ENCODE measurements around the gene EVA1A. TPM values are rescaled to one million over a fixed set of nuclear protein-coding genes. Genes with fewer than 3 reads are reported as not detected.

Gene EVA1A
- total RNA-seq, 1 experiment from 2014 or later = 0.68 TPM

- Histone ChIP-seq H4K8ac (replicated peaks; ENCODE audit: insufficient read length, low read depth, low read length) (no peak overlapping the region), H4K20me1 (ENCODE audit: control insufficient read depth, insufficient read depth, insufficient read length) (no peaks in the 10 kb centered on the region), H3T11ph (ENCODE audit: low read length) (no peak overlapping the region), H3K23ac (ENCODE audit: insufficient read length, low read depth, low read length) (no peak overlapping the region), H2AK5ac (ENCODE audit: insufficient read length, low read length) (no peak overlapping the region), H3K18ac (ENCODE audit: insufficient read length, low read depth, low read length) (no peak overlapping the region), H3K56ac (ENCODE audit: insufficient read length, low read depth, low read length) (no peak overlapping the region), H4K91ac (ENCODE audit: insufficient read length, low read depth, low read length) (no peak overlapping the region), H3K9me3 (ENCODE audit: control insufficient read depth, low read depth, low read length) (no peaks in the 10 kb centered on the region), H3K79me2 (ENCODE audit: insufficient read depth, low read length) (no peaks in the 10 kb centered on the region), H2BK5ac (ENCODE audit: insufficient read length, low read length) (no peak overlapping the region), H3K27ac (ENCODE audit: insufficient read length, low read depth, low read length) (no peak overlapping the region), H3K4ac (ENCODE audit: low read depth, low read length) (no peak overlapping the region), H2BK120ac (ENCODE audit: low read depth, low read length, poor library complexity, severe bottlenecking) (no peak overlapping the region), H3K23me2 (ENCODE audit: insufficient read length, low read depth, low read length, poor library complexity, severe bottlenecking) (no peaks in the 10 kb centered on the region), H4K5ac (ENCODE audit: insufficient read length, low read depth, low read length) (no peak overlapping the region), H3K14ac (ENCODE audit: insufficient read depth, low read length) (no peak overlapping the region), H3K9ac (ENCODE audit: extremely low read depth, insufficient read length, low read length) (no peak overlapping the region), H3K79me1 (ENCODE audit: insufficient read depth, low read depth, low read length, poor library complexity, severe bottlenecking) (no peaks in the 10 kb centered on the region), H2BK15ac (ENCODE audit: low read depth, low read length) (no peak overlapping the region), H3K27me3 (ENCODE audit: insufficient read depth, low read length) (no peaks in the 10 kb centered on the region), H2AFZ (ENCODE audit: low read length) (no peak overlapping the region), H3K4me1 (ENCODE audit: insufficient read depth, low read length) (no peaks in the 10 kb centered on the region), H2BK20ac (ENCODE audit: low read depth, low read length, poor library complexity, severe bottlenecking) (no peak overlapping the region), H2BK12ac (ENCODE audit: insufficient read length, low read depth, low read length) (no peak overlapping the region), H3K4me2 (ENCODE audit: insufficient read depth, insufficient read length, low read length) (no peak overlapping the region)
- no peaks in the 10 kb centered on the region; a peak in 1 of 7 replicates for H3K36me3 Mint-ChIP-seq (ENCODE audit: insufficient read depth in 1 of 3, low read depth in 3 of 3)
- TF ChIP-seq CTCF (conservative IDR thresholded peaks at IDR 0.05) = no peak
- peaks cover 22 to 29% of the 10 kb centered on the region in 2 experiments for H3K4me1 Mint-ChIP-seq
- H3K9me3 Mint-ChIP-seq = no peaks in the 10 kb centered on the region
- peaks cover 18% of the 10 kb centered on the region for H3K27me3 Mint-ChIP-seq (ENCODE audit: low read depth)
- no peak overlapping the region for H3K4me3 Mint-ChIP-seq
- no CpG with 5 or more reads among the region's 4 CpGs for WGBS (ENCODE audit: extremely low coverage, insufficient read length, low lambda C conversion rate)
- H3K27ac Mint-ChIP-seq = no peak overlapping the region; a peak in 1 of 7 replicates
- no peak for DNase-seq
Measured at GRCh38 chr2:75604484-75604883, 43.7 kb upstream of the EVA1A start.

All from H9 (cell line).